ENCODE data around the gene MYO1D. TPM values are rescaled to one million over a fixed set of nuclear protein-coding genes. Genes with fewer than 3 reads are reported as not detected.
A peak's percentile ranks its signal among the peaks of the same experiment; 100 is the strongest.
"Not testable (repeated sequence)": the region's sequence is repeated elsewhere in the genome, so short reads cannot be mapped to it uniquely, and the experiment has no call there.

Gene MYO1D
- total and polyA plus RNA-seq, 2 of the 13 experiments (the other 11 are each of a cell fraction or from before 2014, with no cell fraction given): 13.2 to 17.3 TPM

DNA sequence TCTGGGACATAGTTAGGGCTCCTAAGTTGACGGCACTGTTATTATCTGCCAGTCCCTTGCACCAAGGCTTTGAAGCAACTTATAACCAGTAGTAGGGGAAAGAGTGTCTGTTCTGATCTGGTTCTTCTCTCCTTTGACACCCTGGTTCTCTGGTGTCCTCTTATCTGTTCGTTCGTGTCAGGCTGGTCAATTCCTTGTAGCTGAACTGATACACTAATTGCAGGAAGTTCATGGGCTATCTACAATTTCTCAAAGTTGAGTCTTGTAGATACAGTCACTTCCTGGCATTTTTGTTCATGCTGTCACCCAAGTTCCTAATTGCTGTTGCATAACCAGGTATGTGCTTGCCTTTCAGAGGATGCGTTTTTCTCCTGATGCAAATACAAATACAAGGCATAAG, 17.3 kb upstream of the MYO1D start (continued):
- TF ChIP-seq TBL1XR1 (IDR thresholded peaks at IDR 0.05; ENCODE audit: borderline replicate concordance, low read length, partially characterized antibody): no peak
- TF ChIP-seq TP53 (CRISPR knock-in tag; conservative IDR thresholded peaks at IDR 0.05): no peak
- TF ChIP-seq ZNF850 (CRISPR knock-in tag; conservative IDR thresholded peaks at IDR 0.05): no peak

- ATAC-seq; H3K4me2 ChIP-seq (ENCODE audit: low read depth, low read length); in situ Hi-C loops (cut with HindIII; ENCODE audit: extremely low pct_ligation_motif_present, low pct_unique_long_range_greater_than_20kb); H3K9me3 ChIP-seq (ENCODE audit: low read length); H3K4me1 ChIP-seq (ENCODE audit: insufficient read depth, low read length); H3K27me3 ChIP-seq (ENCODE audit: control insufficient read depth in 1 of 2, insufficient read depth in 2 of 2, low read length in 2 of 2); BruUV-seq (replicated peaks); intact Hi-C loops (cut with micrococcal nuclease; ENCODE audit: unreplicated experiment); POLR2A ChIA-PET; H2AFZ ChIP-seq (ENCODE audit: low read length); H3K9ac ChIP-seq (ENCODE audit: insufficient read depth, low read depth, low read length); H3K27ac ChIP-seq (ENCODE audit: extremely low read length, insufficient read depth, low read length); CTCF ChIA-PET (ENCODE audit: low intra/inter-chr PET ratio, low total read pairs); DNase-seq (ENCODE audit: low spot score); H4K20me1 ChIP-seq (ENCODE audit: insufficient read depth, low read length); H3K79me2 ChIP-seq (ENCODE audit: insufficient read depth, low read length); FAIRE-seq; H3K4me3 ChIP-seq (replicated peaks in 1 of 3; ENCODE audit: insufficient read depth in 1 of 3, low read depth in 2 of 3, low read length in 3 of 3); H3K36me3 ChIP-seq (replicated peaks in 1 of 2; ENCODE audit: control insufficient read depth in 1 of 2, insufficient read depth in 2 of 2, low read length in 2 of 2); TF ChIP-seq FOXA1 (IDR thresholded peaks at IDR 0.05): not testable (repeated sequence)
- 0% methylated on average over 1 of the region's 14 CpGs for WGBS (ENCODE audit: low lambda C conversion rate)
- TF ChIP-seq FOXA3 (CRISPR knock-in tag; IDR thresholded peaks at IDR 0.05) (0 out of 2 replicates have a peak, but pooled peaks have one; percentile 16), ZNF281 (CRISPR knock-in tag; IDR thresholded peaks at IDR 0.05; ENCODE audit: borderline replicate concordance) (peak; percentile 66; the same call in 1 of the 2 replicates), GABPB1 (CRISPR knock-in tag; IDR thresholded peaks at IDR 0.05) (0 out of 2 replicates have a peak, but pooled peaks have one; percentile 28), ETV5 (CRISPR knock-in tag; IDR thresholded peaks at IDR 0.05; ENCODE audit: borderline replicate concordance) (peak; percentile 53; the same call in 1 of the 2 replicates), FOXA1 (CRISPR knock-in tag; IDR thresholded peaks at IDR 0.05) (peak; percentile 41; the same call in 1 of the 2 replicates), SP5 (CRISPR knock-in tag; IDR thresholded peaks at IDR 0.05; ENCODE audit: borderline replicate concordance, low read depth) (0 out of 2 replicates have a peak, but pooled peaks have one; percentile 14)
Observed at GRCh38 chr17:32887410-32887809, 10.5 kb upstream of the MYO1D start.

DNA sequence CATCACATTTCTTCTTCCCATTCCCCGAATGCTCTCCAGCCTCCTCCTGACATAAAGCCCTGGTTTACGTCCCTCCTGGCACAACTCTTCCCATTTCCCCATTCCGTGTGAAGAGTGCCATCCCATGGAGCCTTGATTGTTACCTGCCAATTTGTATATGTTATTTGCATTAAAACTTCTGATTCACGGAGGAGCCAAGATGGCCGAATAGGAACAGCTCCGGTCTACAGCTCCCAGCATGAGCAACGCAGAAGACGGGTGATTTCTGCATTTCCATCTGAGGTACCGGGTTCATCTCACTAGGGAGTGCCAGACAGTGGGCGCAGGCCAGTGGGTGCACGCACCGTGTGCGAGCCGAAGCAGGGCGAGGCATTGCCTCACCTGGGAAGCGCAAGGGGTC, 10.0 kb upstream of the MYO1D start:
- H3K4me3 ChIP-seq (replicated peaks in 1 of 3; ENCODE audit: insufficient read depth in 1 of 3, low read depth in 2 of 3, low read length in 3 of 3); H3K4me1 ChIP-seq (ENCODE audit: insufficient read depth, low read length); H3K36me3 ChIP-seq (replicated peaks in 1 of 2; ENCODE audit: control insufficient read depth in 1 of 2, insufficient read depth in 2 of 2, low read length in 2 of 2); intact Hi-C loops (cut with micrococcal nuclease; ENCODE audit: unreplicated experiment); H3K9me3 ChIP-seq (ENCODE audit: low read length); FAIRE-seq; H2AFZ ChIP-seq (ENCODE audit: low read length); DNase-seq (ENCODE audit: low spot score); POLR2A ChIA-PET; H3K27ac ChIP-seq (ENCODE audit: extremely low read length, insufficient read depth, low read length); in situ Hi-C loops (cut with HindIII; ENCODE audit: extremely low pct_ligation_motif_present, low pct_unique_long_range_greater_than_20kb); H4K20me1 ChIP-seq (ENCODE audit: insufficient read depth, low read length); BruUV-seq (replicated peaks); H3K79me2 ChIP-seq (ENCODE audit: insufficient read depth, low read length); ATAC-seq; CTCF ChIA-PET (ENCODE audit: low intra/inter-chr PET ratio, low total read pairs); H3K4me2 ChIP-seq (ENCODE audit: low read depth, low read length); H3K9ac ChIP-seq (ENCODE audit: insufficient read depth, low read depth, low read length); H3K27me3 ChIP-seq (ENCODE audit: control insufficient read depth in 1 of 2, insufficient read depth in 2 of 2, low read length in 2 of 2): not testable (repeated sequence)
- 93% methylated on average over 7 of the region's 16 CpGs for WGBS (ENCODE audit: low lambda C conversion rate)

Measured in HepG2 (cell line).